A549 treated with dexamethasone at 1 μM for 4 hours (cell line): Measurements from ENCODE around the gene DNAJB6. TPM values are rescaled to one million over a fixed set of nuclear protein-coding genes. Genes with fewer than 3 reads are reported as not detected.

ENCODE experiments used
- total RNA-seq: library from RNA; stranded (reverse); fragments of 200-300 nt; extraction: Qiagen RNA extraction; gene quantifications from 5 replicates; pipeline ENCODE4 v1.2.3, GENCODE V29; 2022

Gene DNAJB6
- 91.5 to 135 TPM (median 115 TPM) in 5 replicates for total RNA-seq

GRCh38 chr7:157336383-157337315 lies at the start of gene DNAJB6:
Gene DNAJB6 (plus strand): TSS chr7:157337004. CDS start chr7:157358573, 21,569 bp downstream.

Other genes starting within 250 kb of the DNAJB6 start
- 61.4 to 74.3 TPM (median 68.2 TPM) in 5 replicates for gene UBE3C, start 198.1 kb upstream of the DNAJB6 start, total RNA-seq